Measurements from ENCODE around the gene FIGN.

The FIGN gene, protein sequence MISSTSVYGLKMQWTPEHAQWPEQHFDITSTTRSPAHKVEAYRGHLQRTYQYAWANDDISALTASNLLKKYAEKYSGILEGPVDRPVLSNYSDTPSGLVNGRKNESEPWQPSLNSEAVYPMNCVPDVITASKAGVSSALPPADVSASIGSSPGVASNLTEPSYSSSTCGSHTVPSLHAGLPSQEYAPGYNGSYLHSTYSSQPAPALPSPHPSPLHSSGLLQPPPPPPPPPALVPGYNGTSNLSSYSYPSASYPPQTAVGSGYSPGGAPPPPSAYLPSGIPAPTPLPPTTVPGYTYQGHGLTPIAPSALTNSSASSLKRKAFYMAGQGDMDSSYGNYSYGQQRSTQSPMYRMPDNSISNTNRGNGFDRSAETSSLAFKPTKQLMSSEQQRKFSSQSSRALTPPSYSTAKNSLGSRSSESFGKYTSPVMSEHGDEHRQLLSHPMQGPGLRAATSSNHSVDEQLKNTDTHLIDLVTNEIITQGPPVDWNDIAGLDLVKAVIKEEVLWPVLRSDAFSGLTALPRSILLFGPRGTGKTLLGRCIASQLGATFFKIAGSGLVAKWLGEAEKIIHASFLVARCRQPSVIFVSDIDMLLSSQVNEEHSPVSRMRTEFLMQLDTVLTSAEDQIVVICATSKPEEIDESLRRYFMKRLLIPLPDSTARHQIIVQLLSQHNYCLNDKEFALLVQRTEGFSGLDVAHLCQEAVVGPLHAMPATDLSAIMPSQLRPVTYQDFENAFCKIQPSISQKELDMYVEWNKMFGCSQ

DNA sequence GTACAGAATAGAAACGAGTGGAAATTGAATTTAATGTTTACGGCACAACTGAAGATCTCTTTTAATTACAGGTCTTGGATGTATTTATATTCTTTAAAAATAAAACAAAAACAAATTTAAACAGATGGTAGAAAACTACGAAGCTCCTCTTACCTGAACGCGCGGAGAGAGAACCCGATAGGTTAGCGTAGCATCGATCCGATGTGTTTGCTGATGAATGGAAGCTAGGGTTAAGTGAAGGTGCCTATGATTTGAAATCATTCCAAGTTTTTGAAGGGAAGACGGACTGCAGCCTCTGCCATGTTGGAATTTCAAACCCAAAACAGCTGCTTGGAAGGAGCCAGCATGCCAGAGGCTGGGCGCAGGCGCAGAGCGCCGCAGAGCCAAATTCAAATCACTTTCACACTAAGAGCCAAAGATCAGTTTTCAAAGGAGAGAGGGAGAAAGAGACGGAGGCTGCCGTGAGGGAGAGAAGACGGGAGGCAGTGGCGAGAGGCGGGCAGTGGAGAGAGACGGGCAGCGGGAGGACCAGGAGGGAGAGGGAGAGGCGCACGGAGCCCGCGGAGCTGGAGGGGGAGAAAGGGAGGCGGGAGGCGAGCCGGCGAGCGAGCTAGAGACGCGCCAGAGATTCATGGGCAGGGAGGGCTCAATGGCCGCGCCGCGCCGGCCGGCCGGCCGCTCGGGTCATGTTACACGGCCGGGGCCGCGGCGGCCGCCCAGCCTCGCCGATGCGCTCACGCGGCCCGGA lies at the start of gene FIGN:
Gene FIGN, minus strand, starts transcription at position 324 of the 748 bp plus-strand sequence. CDS start 1,081 bp downstream, outside the sequence.
- DNase-seq, result peak; percentile 74 to 86

GRCh38 chr2:163785162-163785561 lies 49.4 kb upstream of the FIGN start:
- no peak for DNase-seq

DNA sequence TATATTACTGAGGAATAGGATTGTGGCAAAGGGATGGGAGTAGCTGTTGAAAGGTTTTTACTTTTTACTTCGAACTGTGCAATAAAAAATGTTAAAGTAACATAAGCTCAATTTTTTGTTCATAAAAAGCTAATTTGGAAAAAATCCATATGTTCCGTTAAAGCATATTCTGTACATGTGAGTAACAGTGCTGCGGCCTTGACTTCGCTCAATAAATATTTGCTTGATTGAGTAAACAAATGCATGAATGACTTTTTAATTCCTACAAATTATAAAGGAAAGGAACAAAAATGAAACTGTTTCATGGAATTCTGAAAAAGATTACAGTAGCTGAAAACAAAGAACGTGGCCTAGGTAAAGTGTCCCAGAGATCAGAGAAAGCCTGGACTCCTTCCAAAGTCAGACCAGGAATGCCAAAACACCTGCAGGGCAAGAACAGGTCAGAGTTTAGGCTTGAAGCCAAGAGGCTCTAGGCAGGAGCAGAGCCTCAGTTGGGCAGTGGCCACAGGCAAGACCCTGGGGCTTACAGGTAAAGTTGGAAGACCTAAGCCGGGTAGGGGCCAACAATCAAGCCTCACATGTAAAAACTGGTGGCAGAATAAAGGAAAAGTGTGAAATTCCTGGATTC lies 44.3 kb upstream of the FIGN start:
- peak in 1 of 2 experiments; percentile 57 for DNase-seq

GRCh38 chr2:163778045-163778781 lies 42.4 kb upstream of the FIGN start:
- DNase-seq, result no peak

DNA sequence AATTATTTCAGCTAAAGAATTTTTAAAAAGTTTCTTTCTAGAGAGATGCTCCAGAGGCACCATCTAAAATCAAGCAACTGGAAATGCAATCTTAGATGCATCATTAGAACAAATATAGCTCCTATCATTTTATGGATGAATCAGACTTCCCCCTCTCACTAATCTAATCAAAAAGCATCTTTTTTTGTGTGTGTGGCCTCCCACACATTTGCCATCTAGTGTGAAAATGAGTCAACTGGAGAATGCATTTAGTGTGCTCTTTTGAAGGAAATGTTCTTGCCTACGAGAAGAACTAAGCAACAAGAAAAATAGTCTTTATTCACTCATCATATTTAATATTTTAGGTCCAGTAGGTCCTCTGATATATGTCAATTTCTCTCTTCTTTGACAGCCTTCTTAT lies 39.5 kb upstream of the FIGN start:
- no peak for DNase-seq

- no peak for DNase-seq
Measured at GRCh38 chr2:163774862-163775261, 39.1 kb upstream of the FIGN start.

GRCh38 chr2:163773276-163773675 lies 37.5 kb upstream of the FIGN start:
- DNase-seq, result no peak

GRCh38 chr2:163771596-163771995 lies 35.8 kb upstream of the FIGN start:
- no peak for DNase-seq

DNA sequence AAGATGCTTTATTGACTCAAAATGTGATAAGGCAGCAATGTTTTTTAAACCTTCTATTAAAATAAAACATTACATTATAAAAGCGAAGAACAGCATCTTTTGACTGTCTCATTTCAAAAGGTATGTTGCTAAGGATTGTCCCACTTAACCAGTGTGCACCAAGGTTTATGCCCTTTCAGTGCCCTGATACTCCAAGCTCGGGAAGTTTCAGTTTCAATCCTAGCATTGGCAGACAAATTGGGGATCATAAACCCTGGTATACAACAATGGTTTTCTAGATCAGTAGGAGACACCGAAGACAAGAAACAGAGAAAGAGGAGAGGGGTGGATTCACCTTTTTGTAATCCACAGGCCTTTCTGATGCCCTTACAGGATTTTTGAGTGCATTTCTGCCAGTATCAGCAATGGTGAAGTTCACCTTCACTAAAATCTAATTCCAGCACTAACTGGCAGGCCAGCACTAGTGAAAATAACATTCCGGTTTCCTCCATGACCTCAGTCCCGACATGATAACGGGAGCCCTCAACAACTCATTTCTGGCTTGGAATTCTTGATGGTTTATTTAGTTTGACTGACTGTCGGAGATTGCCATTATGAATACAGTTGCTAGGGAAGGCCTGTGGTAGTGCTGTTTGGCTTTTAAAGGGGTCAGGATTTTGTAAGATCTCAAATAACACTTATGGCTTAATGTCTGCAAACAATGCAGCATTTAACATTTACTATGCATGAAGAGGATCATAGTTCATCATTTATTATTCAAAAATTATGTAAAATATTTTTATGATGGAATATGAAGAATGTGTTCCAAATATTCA lies 33.3 kb upstream of the FIGN start:
- DNase-seq, result peak in 1 of 2 experiments; percentile 6

GRCh38 chr2:163767097-163767496 lies 31.3 kb upstream of the FIGN start:
- no peak for DNase-seq

- no peak for DNase-seq
Measured at GRCh38 chr2:163764566-163764965, 28.8 kb upstream of the FIGN start.

- DNase-seq, result no peak
Measured at GRCh38 chr2:163759013-163759412, 23.2 kb upstream of the FIGN start.

DNA sequence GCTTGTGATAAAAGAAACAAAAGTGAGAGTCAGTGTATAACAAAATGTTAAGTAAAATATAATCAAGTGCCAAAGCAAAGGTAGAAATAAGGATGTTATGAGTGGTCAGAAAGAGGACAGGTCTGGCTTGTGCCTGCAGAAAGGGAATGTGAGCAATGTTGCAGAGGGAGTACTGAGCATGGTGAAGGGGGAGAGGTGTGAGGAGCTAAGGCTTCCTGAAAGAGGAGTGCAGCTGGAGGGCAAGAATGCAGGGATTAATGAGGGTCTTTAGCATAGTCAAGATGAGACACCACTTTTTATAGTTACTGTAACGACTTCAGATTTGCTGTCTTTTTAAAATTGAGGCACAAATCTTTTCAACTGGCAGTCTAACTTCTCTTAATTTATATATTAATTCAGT lies 22.0 kb upstream of the FIGN start:
- DNase-seq, result no peak

DNA sequence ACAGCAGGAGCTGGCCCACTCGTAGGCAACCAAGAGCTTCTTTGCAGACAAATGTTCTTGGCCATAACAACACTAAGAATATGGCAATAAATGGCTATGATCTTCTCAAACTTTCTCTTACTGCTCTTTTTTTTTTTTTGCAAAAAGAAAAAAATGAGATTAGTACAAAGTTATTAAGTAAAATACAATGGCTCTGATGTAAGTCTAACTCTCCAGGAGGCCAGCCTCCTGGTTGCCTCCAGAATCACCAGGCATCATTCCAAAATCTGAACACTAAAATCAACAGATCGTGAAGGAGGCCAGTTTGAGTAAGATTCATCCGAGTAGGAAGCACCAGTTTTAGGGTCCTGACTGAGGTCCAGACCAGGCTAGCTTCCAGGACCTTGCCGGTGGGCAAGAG lies 20.8 kb upstream of the FIGN start:
- no peak for DNase-seq

DNA sequence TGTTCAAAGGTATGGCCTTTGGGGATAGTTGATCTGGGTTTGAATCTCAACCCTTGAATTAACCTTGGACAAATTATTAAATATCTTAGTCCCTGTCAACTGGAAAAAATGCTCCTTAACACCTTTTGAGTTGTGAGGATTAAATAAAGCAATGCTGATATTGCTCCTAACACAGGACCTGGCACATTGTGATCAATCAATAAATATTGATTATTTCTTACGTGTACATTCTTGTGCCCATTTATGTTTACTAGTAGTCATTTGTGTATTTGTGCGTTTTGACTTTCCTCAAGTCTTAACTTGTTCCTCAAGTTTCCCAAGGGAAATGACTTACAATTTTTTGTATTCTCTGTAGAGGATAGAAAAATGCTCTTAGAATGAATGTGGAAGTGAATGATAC lies 19.6 kb upstream of the FIGN start:
- DNase-seq, result no peak

GRCh38 chr2:163753726-163754125 lies 17.9 kb upstream of the FIGN start:
- DNase-seq, result no peak

DNA sequence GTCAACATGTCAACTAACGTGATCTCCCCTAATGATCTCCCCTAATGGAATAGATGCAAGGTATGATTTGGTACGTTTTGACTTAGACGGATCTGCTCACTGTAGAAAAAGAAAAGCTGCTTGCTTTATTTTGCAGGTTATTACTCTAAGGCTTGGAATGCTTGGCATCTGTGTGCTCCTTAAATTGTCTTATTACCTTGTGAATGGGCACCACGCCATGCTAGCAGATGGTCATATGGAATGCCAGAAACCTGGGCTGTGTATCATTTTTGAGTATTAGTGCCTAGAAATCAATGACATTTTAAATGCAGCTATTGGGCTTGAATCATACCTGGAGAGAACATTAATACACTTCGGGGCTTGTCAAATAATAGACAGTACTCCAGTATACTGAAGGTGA lies 16.5 kb upstream of the FIGN start:
- no peak for DNase-seq

- DNase-seq, result no peak
Measured at GRCh38 chr2:163751696-163752095, 15.9 kb upstream of the FIGN start.

- DNase-seq, result no peak
Measured at GRCh38 chr2:163748420-163748819, 12.6 kb upstream of the FIGN start.

GRCh38 chr2:163741435-163741834 lies 5.6 kb upstream of the FIGN start:
- no peak for DNase-seq

- no peak for DNase-seq
Measured at GRCh38 chr2:163737563-163737962, 1.8 kb upstream of the FIGN start.

DNA sequence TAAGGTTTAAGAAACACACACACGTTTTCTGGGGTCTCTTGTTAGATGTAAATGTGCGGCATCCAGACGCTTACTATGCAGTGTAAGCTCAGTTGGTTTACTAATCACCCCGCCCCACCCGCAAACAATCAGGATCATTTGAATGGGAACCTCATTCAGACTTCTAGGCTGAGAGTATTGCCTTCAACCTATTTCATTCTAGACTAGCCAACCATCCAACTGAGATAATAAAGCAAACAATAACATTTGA lies 1.3 kb upstream of the FIGN start:
- DNase-seq, result peak in 1 of 2 experiments; percentile 82
